HG02642 (cell line): Measurements from ENCODE around the gene RETREG3.
"Not testable (repeated sequence)": the region's sequence is repeated elsewhere in the genome, so short reads cannot be mapped to it uniquely, and the experiment has no call there.

ENCODE experiments used
- ATAC-seq: cut with Tn5 transposase; IDR thresholded peaks from one replicate; pipeline ENCODE4 v1.9.1; 2021; ENCODE audit warnings: mild to moderate bottlenecking; ENCODE audit not compliant: unreplicated experiment, poor library complexity

Gene RETREG3

GRCh38 chr17:42574463-42574862, 34.7 kb downstream of the RETREG3 start:
- ATAC-seq, result no peak

GRCh38 chr17:42573095-42573494, 36.1 kb downstream of the RETREG3 start:
- no peak for ATAC-seq

DNA sequence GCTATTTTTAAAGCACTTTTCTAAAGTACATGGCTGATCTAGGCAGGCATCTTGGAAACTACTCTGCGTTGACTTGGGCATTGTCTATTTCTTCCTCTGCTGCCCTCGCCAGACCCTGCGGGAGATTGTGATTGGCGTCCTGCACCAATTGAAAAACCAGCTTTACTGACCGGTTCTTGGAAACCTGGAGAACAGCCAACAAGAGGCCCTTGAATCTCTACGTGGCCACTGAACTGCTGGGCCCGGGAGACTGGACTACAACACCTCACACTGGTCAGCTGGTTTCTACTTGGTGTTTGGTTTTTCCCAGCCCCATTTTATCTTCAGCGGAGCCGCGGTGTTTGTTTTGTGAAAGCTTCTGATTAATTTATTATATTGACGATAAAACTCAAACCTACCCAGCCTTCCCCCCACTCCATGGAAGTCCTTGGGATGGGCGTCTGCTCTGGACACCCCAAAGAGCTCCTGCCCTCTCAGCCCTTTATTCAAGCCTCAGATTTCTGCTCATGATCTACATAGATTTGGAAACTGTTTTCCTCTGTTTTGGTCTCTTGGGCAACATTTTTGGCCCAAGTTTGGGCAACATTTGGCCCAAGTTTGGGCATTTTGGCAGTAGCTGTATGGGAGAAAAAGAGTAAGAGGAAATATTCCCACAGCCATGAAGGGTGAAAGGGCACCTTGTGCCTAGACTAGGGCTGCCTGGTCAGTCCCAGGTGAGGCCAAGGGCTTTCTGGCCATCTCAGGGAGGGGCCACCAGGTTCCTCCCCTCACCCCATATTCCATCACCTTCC, 37.5 kb downstream of the RETREG3 start:
- ATAC-seq, result no peak

DNA sequence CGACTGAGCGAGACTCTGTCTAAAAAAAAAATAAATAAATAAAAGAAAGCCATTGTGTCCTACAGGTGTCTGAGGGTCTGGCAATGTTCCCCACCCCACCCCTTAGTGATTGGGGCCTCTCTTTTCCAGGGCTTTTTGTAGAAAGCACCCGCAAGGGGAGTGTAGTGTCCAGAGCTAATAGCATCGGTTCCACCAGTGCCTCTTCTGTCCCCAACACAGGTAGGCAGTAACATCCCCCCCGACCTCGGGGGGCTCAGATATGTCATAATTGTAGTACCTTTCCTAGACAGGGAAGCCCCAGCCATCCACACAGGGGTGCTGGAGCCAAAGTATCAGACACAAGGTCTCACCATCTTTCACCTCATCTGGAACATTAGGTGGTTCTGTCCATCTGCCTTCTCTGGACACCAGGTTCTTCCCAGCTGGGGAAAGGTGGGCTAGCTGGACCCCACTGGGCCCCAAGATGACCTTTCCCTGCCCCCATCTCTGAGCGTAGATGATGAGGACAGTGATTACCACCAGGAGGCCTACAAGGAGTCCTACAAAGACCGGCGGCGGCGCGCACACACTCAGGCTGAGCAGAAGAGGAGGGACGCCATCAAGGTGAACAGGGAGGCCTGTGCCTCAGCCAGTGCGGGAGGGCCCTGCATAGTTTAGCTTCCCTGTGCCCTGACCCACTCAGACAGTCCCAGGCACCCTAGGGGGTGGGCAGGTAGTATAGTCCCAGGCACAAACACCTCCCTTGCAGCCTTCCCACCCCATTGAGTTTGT, 40.6 kb downstream of the RETREG3 start:
- no peak for ATAC-seq

- peak; percentile 70 for ATAC-seq
These were observed 42.1 kb downstream of the RETREG3 start, which contains the start of gene MLX for GRCh38 chr17:42566883-42567573. Gene MLX (plus strand): TSS chr17:42567100. CDS start chr17:42567125, 25 bp downstream.

DNA sequence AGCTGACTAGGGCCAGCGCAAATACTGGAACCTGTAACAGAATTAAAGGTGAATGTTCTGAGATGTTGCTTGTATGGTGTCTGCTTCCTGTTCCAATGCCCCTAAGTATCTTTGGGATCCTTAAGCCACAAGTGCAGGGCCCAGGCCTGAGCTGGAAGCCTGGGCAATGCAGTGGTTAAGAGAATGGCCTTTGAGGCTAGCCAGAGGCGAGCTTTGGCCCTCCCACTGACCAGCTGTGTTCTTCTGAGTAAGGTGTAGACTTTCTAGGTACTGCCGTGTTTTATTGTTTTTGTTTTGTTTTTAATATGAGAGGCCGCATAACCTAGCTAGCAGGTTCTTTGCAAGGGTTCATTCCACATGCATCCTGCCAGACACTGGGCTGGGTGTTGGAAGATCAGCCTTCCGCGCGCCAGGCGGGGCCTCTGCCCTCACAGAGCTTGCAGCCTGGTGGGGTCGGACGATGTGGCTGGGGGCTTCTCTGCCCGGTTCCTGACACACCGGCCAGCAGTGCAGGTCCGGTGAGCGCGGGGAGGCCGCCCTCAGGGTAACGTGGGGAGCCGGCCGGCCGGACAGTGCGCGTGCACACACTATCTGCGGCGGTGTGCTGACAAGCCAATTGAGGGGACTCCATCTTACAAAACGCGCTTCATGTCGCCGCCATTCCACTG, 42.8 kb downstream of the RETREG3 start:
- no peak for ATAC-seq

DNA sequence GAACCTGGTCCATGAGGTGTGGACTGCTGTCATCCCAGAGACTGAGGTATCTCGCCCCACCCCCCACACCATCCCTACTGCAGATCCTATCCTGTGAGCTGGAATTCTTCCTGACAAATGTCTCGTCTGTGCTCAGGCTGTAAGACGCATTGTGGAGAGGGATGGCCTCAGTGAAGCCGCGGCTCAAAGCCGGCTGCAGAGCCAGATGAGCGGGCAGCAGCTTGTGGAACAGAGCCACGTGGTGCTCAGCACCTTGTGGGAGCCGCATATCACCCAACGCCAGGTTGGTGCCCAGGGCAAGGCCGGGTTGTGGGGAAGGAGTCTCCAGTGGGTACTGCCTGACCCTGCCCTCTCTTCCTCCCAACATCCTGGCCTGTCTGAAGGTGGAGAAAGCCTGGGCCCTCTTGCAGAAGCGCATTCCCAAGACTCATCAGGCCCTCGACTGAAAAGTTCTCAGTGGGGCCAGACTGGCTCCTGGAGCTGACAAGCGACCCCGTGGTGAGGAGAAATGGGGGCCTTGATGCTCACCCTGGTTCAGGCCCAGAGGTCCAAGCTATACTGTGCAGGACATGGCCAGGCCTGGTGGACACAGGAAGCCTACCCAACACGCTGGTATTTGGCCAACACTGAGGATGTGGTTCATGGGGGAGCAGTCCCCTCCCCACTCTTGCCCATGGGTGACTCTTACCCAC, 43.5 kb downstream of the RETREG3 start:
- no peak for ATAC-seq

- no peak for ATAC-seq
These were observed 44.2 kb downstream of the RETREG3 start for GRCh38 chr17:42564815-42565522.

DNA sequence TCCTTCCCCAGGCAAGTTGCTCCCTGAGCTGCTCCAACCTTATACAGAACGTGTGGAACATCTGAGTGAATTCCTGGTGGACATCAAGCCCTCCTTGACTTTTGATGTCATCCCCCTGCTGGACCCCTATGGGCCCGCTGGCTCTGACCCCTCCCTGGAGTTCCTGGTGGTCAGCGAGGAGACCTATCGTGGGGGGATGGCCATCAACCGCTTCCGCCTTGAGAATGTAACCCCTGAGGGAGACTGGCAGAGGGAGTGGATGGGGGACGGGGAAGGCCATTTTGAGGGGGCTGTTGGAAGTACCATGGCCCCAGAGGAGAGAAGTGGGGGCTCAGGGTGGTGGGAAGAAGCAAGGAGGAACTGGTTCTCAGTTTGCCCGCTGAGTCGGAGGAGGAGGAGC, 45.2 kb downstream of the RETREG3 start:
- ATAC-seq, result no peak

GRCh38 chr17:42563543-42563942, 45.6 kb downstream of the RETREG3 start:
- ATAC-seq, result no peak

DNA sequence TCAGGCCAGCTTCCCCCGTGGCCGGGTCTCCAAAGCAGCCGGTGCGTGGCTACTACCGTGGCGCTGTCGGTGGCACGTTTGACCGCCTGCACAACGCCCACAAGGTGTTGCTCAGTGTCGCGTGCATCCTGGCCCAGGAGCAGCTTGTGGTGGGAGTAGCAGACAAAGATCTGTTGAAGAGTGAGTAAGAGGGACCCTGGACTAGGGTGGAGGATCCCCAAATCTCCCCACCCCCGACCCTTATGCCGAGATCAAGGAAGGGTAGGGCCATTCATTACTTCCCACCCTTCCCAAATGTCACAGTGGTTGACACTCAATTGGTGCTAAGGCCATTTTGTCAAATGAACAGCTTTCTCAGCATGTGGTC, 46.0 kb downstream of the RETREG3 start:
- ATAC-seq, result no peak

DNA sequence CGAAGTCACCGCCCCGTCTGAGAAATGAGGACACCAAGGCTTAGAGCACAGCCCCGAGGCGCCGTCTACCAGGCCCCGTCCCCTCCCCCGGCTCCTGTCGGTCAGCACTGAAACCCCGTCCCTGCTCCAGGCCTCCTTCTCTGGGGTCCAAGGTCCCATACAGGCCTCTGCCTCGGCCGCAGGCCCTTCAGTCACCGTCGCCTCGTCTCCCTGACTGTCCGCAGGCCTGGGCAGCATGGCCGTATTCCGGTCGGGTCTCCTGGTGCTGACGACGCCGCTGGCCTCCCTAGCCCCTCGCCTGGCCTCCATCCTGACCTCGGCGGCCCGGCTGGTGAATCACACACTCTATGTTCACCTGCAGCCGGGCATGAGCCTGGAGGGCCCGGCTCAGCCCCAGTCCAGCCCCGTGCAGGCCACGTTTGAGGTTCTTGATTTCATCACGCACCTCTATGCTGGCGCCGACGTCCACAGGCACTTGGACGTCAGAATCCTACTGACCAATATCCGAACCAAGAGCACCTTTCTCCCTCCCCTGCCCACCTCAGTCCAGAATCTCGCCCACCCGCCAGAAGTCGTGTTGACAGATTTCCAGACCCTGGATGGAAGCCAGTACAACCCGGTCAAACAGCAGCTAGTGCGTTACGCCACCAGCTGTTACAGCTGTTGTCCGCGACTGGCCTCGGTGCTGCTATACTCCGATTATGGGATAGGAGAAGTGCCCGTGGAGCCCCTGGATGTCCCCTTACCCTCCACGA, 46.6 kb downstream of the RETREG3 start:
- ATAC-seq, result no peak

DNA sequence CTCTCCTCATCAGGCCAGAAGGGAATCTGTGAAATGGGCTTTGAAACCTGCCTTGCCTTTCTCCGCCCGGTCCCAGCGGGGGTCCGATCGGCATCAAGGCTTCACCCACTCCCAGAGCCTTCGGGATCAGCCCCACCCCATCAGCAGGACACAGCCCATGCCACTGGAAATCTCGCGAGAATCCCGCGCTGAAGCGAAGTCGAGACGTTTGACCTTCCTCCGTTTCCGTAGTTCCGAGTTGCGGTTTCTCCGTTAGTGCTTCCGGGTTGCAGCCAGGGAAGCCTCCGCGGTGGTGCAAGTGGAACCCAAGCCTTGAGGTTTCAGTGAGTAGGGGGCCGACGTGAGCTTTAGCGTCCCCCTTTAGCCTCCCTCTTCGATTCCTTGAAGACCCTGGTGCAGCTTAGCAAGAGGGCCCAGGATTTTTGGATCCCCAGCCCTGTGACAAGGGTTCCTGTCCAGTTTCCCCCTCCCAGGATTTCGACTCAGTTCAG, 47.2 kb downstream of the RETREG3 start, which contains the start of gene COASY:
Gene COASY (plus strand): TSS at position 252 of the 491 bp plus-strand sequence. CDS start 475 bp downstream, outside the sequence.
- peak; percentile 56 for ATAC-seq

GRCh38 chr17:42560246-42560645, 48.9 kb downstream of the RETREG3 start:
- ATAC-seq, result no peak

DNA sequence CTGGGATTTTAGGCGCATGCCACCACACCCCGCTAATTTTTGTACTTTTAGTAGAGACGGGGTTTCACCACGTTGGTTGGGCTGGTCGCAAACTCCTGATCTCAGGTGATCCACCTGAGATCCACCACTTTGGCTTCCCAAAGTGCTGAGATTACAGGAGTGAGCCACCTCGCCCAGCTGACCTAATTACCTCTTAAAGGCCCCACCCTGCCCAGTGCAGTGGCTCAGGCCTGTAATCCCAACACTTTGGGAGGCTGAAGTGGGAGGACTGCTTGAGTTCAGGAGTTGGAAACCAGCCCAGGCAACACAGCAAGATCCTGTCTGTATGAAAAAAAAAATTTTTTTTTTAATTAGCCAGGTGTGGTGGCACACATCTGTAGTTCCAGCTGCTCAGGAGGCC, 50.1 kb downstream of the RETREG3 start:
- ATAC-seq, result no peak

- ATAC-seq, result not testable (repeated sequence)
These were observed 53.1 kb downstream of the RETREG3 start for GRCh38 chr17:42555961-42556617.

GRCh38 chr17:42555122-42555622, 54.0 kb downstream of the RETREG3 start:
- ATAC-seq, result no peak
